Neural cell (in vitro differentiated cells): Measurements from ENCODE around the gene DNAJC6. TPM values are rescaled to one million over a fixed set of nuclear protein-coding genes. Genes with fewer than 3 reads are reported as not detected.

Experiments used
- H2AFZ ChIP-seq: fragments of 200-600, 300-800 bp; sonication (generic), shearing (Covaris generic); 2 replicates; pipeline ENCODE4 v1.6.0; 2014; ENCODE audit warnings: low read depth, mild to moderate bottlenecking, antibody characterized with exemption, low read length, moderate library complexity
- H3F3A ChIP-seq: fragments of 200-600 bp; shearing (Covaris generic); 2 replicates; pipeline ENCODE4 v1.6.1; 2016; ENCODE audit warnings: mild to moderate bottlenecking, moderate library complexity, mixed read lengths, antibody characterized with exemption, low read length; ENCODE audit not compliant: insufficient read depth, poor library complexity, severe bottlenecking
- H3K27ac ChIP-seq: fragments of 200-600, 300-800 bp; sonication (generic), shearing (Covaris generic); 2 replicates; pipeline ENCODE4 v1.5.1; 2014; ENCODE audit warnings: mild to moderate bottlenecking, low read length, moderate library complexity
- H3K27me3 ChIP-seq: fragments of 300-800, 200-600 bp; sonication (generic), shearing (Covaris generic); 2 replicates; pipeline ENCODE4 v1.6.0; 2014; ENCODE audit warnings: mild to moderate bottlenecking, low read depth, low read length, moderate library complexity; ENCODE audit not compliant: insufficient read depth
- H3K36me3 ChIP-seq: fragments of 300-800, 200-600 bp; sonication (generic), shearing (Covaris generic); 2 replicates; pipeline ENCODE4 v1.5.1; 2014; ENCODE audit warnings: mild to moderate bottlenecking, antibody characterized with exemption, low read length, moderate library complexity; ENCODE audit not compliant: insufficient read depth
- H3K4me2 ChIP-seq: fragments of 300-800, 200-600 bp; sonication (generic), shearing (Covaris generic); 2 replicates; pipeline ENCODE4 v1.6.0; 2014; ENCODE audit warnings: mild to moderate bottlenecking, low read length
- H3K4me3 ChIP-seq: fragments of 300-800, 200-600 bp; sonication (generic), shearing (Covaris generic); 2 replicates; pipeline ENCODE4 v1.5.1; 2014; ENCODE audit warnings: mild to moderate bottlenecking, low read length, moderate library complexity
- H3K79me2 ChIP-seq: fragments of 200-600 bp; shearing (Covaris generic); replicated peaks from 2 replicates; pipeline ENCODE4 v1.6.0; 2014; ENCODE audit warnings: mild to moderate bottlenecking, low read length, moderate library complexity; ENCODE audit not compliant: insufficient read depth
- H3K9ac ChIP-seq: fragments of 300-800, 200-600 bp; sonication (generic), shearing (Covaris generic); 2 replicates; pipeline ENCODE4 v1.6.1; 2016; ENCODE audit warnings: mild to moderate bottlenecking, low read length, mixed read lengths
- H3K9me2 ChIP-seq: fragments of 200-600 bp; shearing (Covaris generic); 2 replicates; pipeline ENCODE4 v1.6.1; 2016; ENCODE audit warnings: mild to moderate bottlenecking, low read length, mixed read lengths; ENCODE audit not compliant: insufficient read depth
- H3K9me3 ChIP-seq: fragments of 200-600, 300-800 bp; sonication (generic), shearing (Covaris generic); 2 replicates; pipeline ENCODE4 v1.6.1; 2016; ENCODE audit warnings: mild to moderate bottlenecking, mixed run types, low read length, moderate library complexity, mixed read lengths
- H4K20me1 ChIP-seq: fragments of 200-600 bp; shearing (Covaris generic); 2 replicates; pipeline ENCODE4 v1.6.1; 2016; ENCODE audit warnings: mild to moderate bottlenecking, mixed run types; ENCODE audit not compliant: insufficient read depth
- CTCF ChIP-seq: fragments of 450-650 bp; IDR thresholded peaks from 2 replicates; pipeline ENCODE4 v1.5.1; 2014; ENCODE audit warnings: antibody characterized with exemption, mild to moderate bottlenecking, moderate library complexity; ENCODE audit not compliant: poor library complexity, severe bottlenecking
- EP300 ChIP-seq: fragments of 450-650 bp; conservative IDR thresholded peaks from 2 replicates; pipeline ENCODE4 v1.6.1; 2014; ENCODE audit warnings: antibody characterized with exemption, mild to moderate bottlenecking, moderate library complexity; ENCODE audit not compliant: poor library complexity, severe bottlenecking
- EZH2 ChIP-seq: fragments of 200-600, 300-800 bp; shearing (Covaris generic), sonication (generic); IDR thresholded peaks from 2 replicates; pipeline ENCODE4 v1.6.1; 2014; ENCODE audit warnings: antibody characterized with exemption, low read length, borderline replicate concordance, mild to moderate bottlenecking; ENCODE audit not compliant: insufficient read depth, poor library complexity, severe bottlenecking
- MXI1 ChIP-seq: fragments of 450-650 bp; conservative IDR thresholded peaks from 2 replicates; pipeline ENCODE4 v1.6.1; 2014; ENCODE audit warnings: antibody characterized with exemption, mild to moderate bottlenecking; ENCODE audit not compliant: poor library complexity, severe bottlenecking
- POLR2AphosphoS5 ChIP-seq: IDR thresholded peaks from 2 replicates; pipeline ENCODE4 v1.6.1; 2012
- RAD21 ChIP-seq: fragments of 450-650 bp; conservative IDR thresholded peaks from 2 replicates; pipeline ENCODE4 v1.6.1; 2014; ENCODE audit warnings: antibody characterized with exemption, mild to moderate bottlenecking, moderate library complexity
- REST ChIP-seq: IDR thresholded peaks from 2 replicates; pipeline ENCODE4 v1.6.1; 2012; ENCODE audit warnings: borderline replicate concordance
- SMC3 ChIP-seq: fragments of 450-650 bp; conservative IDR thresholded peaks from 2 replicates; pipeline ENCODE4 v1.6.1; 2014; ENCODE audit warnings: antibody characterized with exemption, mild to moderate bottlenecking, moderate library complexity; ENCODE audit not compliant: poor library complexity
- TAF1 ChIP-seq: IDR thresholded peaks from 2 replicates; pipeline ENCODE4 v1.6.1; 2012; ENCODE audit warnings: low read depth
- polyA plus RNA-seq: library from polyadenylated mRNA; depleted of rRNA; stranded (reverse); fragments of >200 nt; gene quantifications from 2 replicates; pipeline ENCODE4 v1.2.3, GENCODE V29; 2014

DNAJC6 gene
- polyA plus RNA-seq, 1 donor from 2014 or later = 47.1 TPM

GRCh38 chr1:65437616-65438015 lies 128.3 kb downstream of the DNAJC6 start:
- no peak overlapping the region for H2AFZ ChIP-seq
- H3K4me3 ChIP-seq = no peak overlapping the region
- no peaks in the 10 kb centered on the region for H3K27me3 ChIP-seq
- no peak overlapping the region for H3K4me2 ChIP-seq
- H3K9me2 ChIP-seq = no peaks in the 10 kb centered on the region
- H3K36me3 ChIP-seq = no peaks in the 10 kb centered on the region
- no peak overlapping the region for H3K9ac ChIP-seq
- no peaks in the 10 kb centered on the region for H3K9me3 ChIP-seq
- H4K20me1 ChIP-seq = no peaks in the 10 kb centered on the region
- no peak overlapping the region for H3K27ac ChIP-seq
- no peak for TF ChIP-seq CTCF
- no peak for TF ChIP-seq POLR2AphosphoS5
- TF ChIP-seq REST = no peak
- TF ChIP-seq TAF1 = no peak
- no peak for TF ChIP-seq EP300
- TF ChIP-seq RAD21 = no peak
- TF ChIP-seq SMC3 = no peak
- no peak for TF ChIP-seq MXI1
- no peak for TF ChIP-seq EZH2
- H3F3A ChIP-seq = no peaks in the 10 kb centered on the region
- no peaks in the 10 kb centered on the region for H3K79me2 ChIP-seq

GRCh38 chr1:65440322-65440900 lies 131.1 kb downstream of the DNAJC6 start:
- Histone ChIP-seq H3K9ac (no peak overlapping the region), H3F3A (no peaks in the 10 kb centered on the region), H3K36me3 (no peaks in the 10 kb centered on the region), H3K4me2 (no peak overlapping the region), H3K79me2 (no peaks in the 10 kb centered on the region), H3K9me2 (no peaks in the 10 kb centered on the region), H2AFZ (no peak overlapping the region), H3K9me3 (no peaks in the 10 kb centered on the region), H4K20me1 (no peaks in the 10 kb centered on the region), H3K27me3 (no peaks in the 10 kb centered on the region), H3K27ac (no peak overlapping the region), H3K4me3 (no peak overlapping the region)
- no peak for TF ChIP-seq EZH2
- TF ChIP-seq POLR2AphosphoS5 = no peak
- no peak for TF ChIP-seq SMC3
- TF ChIP-seq RAD21 = no peak
- no peak for TF ChIP-seq EP300
- TF ChIP-seq REST = no peak
- TF ChIP-seq MXI1 = no peak
- TF ChIP-seq CTCF = no peak
- TF ChIP-seq TAF1 = no peak
